Diencephalon (tissue), 1 donor: ENCODE results near the gene B2M. TPM values are rescaled to one million over a fixed set of nuclear protein-coding genes. Genes with fewer than 3 reads are reported as not detected.

Experiments used
- small RNA-seq: library from RNA; depleted of rRNA; stranded (forward); fragments of <200 nt; gene quantifications from one replicate; pipeline ENCODE3, GENCODE V24; 2014
- total RNA-seq: library from RNA; depleted of rRNA; stranded (reverse); fragments of >200 nt; gene quantifications from one replicate; pipeline ENCODE4 v1.2.3, GENCODE V29; 2014

Gene B2M
- 402 TPM for total RNA-seq

GRCh38 chr15:44711096-44711742 is at the start of gene B2M, which contains the start of gene PATL2:
TSS of gene B2M (plus strand) at chr15:44711517. CDS start at chr15:44711547, 30 bp downstream.
TSS of gene PATL2 (minus strand) at chr15:44711323. CDS start at chr15:44676490, 34,833 bp downstream.

GRCh38 chr15:44663410-44664308 is 47.7 kb upstream of the B2M start, which contains the start of gene SPG11:
TSS of gene SPG11 (minus strand) at chr15:44663662. CDS start at chr15:44663647, 15 bp downstream.

DNA sequence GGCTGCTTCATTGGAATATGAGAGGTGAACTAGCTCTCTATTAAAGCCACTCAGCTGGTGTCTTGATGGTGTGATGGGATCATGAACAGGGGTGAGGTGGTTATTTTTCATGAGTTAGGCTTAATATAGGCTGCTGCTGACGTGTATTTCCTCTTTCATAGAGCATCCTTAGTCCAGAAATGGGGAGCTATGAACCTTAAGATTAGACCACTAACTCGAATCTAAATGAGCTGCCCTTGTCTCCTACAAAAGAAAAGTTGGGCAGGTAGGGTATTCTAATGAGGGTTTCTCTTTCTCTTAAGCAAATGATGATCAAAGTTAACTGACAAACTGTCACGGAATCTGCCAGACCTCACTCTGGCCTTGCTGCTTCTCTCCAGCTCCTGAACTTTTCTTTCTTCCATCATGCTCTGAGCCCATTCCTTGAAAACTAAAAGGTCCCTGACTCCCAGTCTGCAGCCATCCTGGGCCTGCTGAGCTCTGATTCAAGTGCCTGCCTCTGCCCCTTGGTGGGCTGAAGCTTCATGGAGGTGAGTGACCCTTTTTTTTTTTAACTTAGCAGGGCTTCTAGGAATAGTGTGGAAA is 25.0 kb downstream of the B2M start, which contains the start of gene TRIM69:
Gene TRIM69, plus strand, starts transcription at position 348 of the 585 bp plus-strand sequence. Its CDS starts 177 bp downstream, at position 525.

Small RNA genes within 50 kb of the gene (small RNA-seq; reads per million reads assigned to genes)
- not detected for gene RF00019

Other genes starting within 250 kb of the B2M start
- gene EIF3J, start 174.4 kb upstream of the B2M start, total RNA-seq = 67.1 TPM
- gene SPG11, start 47.9 kb upstream of the B2M start, total RNA-seq = 82.8 TPM
- not detected for gene PATL2, start 194 bp upstream of the B2M start, total RNA-seq
- gene TRIM69, start 25.0 kb downstream of the B2M start, total RNA-seq = 51.9 TPM
- gene TERB2, start 245.2 kb downstream of the B2M start, total RNA-seq = not detected